ENCODE measurements around the gene FYCO1. TPM values are rescaled to one million over a fixed set of nuclear protein-coding genes. Genes with fewer than 3 reads are reported as not detected.

FYCO1 gene
- total RNA-seq, 2 donors from 2014 or later: 17.6 to 25.1 TPM

DNA sequence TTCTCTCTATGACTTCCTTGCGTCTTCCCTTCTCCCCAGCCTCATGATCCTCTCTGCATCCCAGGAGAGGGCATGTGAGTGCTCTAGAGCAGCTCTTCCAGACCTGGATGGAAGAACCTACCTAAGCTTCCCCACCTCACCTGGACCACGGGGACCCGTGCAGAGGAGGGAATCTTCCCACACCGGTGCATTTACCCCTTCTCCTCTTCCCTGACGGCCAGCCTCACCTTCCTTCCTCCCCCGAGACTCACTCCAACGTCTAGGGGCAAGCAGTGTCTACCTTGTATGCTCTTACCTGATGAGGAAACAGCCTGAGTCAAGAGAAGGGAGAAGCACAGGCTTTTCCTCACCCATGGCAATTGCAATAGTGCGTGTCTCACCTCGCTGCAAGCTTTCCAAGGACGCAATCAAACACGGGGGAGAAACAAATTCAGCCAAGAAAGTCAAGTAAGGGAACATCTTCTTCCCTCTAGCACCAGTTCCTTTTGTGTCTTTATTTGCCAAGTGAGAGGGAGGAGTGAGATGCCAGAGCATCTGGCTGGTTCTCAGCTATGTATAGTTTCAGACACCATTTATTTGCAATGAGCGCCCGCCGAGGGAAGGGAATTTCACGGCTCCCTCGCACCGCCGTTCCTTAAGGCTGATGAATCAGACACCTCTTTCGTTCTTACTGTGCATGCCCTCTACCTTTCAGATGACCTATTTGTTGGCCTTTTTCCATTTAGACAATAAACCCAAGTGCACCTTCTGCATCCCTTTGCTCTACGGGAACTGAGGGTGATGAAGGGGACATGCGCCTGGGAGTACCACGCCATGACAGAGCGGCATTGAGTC lies 111.0 kb downstream of the FYCO1 start:
- no peaks in the 10 kb centered on the region for H3K36me3 Mint-ChIP-seq (ENCODE audit: insufficient read depth in 2 of 2)
- peak; percentile 28 to 43 for DNase-seq
- peaks cover 49% of the 10 kb centered on the region for H3K4me1 Mint-ChIP-seq (ENCODE audit: low read depth)
- H3K27me3 Mint-ChIP-seq (ENCODE audit: low read depth): peaks cover 63% of the 10 kb centered on the region
- peak; percentile 31 to 47 for ATAC-seq (replicated peaks in 1 of 2)
- no peaks in the 10 kb centered on the region for H3K9me3 Mint-ChIP-seq
- peak overlapping the region in 1 of 2 donors; percentile 21 for H3K4me3 Mint-ChIP-seq
- no peak overlapping the region for H3K27ac Mint-ChIP-seq

DNA sequence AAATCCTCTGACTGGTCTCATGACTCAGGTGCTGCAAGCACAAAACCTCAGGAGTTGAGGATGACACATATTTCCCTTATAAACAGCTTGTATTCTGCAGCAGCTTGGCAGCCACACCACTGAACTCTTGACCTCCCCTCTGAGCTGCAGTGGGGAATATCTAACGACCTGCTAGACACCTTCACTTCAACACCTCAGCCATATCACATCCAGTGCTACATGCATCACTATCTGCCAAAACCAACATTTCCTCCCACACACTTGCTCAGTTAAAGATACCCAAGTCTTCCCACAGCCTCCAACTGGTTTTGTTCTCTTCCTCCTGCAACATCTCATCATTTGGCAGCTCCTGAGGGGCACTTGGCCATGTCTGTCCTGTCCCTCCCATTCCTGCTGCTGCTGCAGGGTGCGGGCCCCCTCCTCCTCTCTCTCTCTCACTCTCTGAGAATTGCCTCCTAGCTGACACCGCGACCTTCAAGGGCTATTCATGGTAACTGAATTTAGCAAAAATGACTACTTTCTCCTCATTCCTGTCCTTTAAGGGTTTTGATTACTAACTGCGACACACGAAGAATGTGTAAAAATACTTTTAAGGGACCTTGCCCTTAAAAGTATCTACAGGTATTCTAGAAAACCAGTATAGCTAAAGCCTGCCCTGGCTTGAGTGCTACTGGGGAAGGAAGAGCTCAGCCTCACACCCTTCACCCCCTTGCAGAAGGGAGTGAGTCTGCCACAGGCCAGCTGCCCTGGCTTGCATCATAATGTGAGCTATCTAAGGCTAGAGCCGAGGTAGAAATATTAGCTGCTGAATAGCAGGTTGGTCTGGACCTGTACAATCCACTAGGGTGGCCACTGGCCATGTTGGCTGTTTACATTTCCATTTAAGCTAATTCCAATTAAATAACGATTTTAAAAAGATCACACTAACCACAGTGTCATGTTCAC lies 114.3 kb downstream of the FYCO1 start:
- no peaks in the 10 kb centered on the region for H3K36me3 Mint-ChIP-seq (ENCODE audit: insufficient read depth in 2 of 2)
- ATAC-seq (replicated peaks in 1 of 2) (peak; percentile 85 to 94), DNase-seq (peak; percentile 32 to 44)
- no peak overlapping the region for H3K27ac Mint-ChIP-seq
- H3K4me1 Mint-ChIP-seq (ENCODE audit: low read depth): peaks cover 27% of the 10 kb centered on the region
- H3K27me3 Mint-ChIP-seq (ENCODE audit: low read depth): peaks cover 67% of the 10 kb centered on the region
- peak overlapping the region in 1 of 2 donors; percentile 17 for H3K4me3 Mint-ChIP-seq
- no peaks in the 10 kb centered on the region for H3K9me3 Mint-ChIP-seq

DNA sequence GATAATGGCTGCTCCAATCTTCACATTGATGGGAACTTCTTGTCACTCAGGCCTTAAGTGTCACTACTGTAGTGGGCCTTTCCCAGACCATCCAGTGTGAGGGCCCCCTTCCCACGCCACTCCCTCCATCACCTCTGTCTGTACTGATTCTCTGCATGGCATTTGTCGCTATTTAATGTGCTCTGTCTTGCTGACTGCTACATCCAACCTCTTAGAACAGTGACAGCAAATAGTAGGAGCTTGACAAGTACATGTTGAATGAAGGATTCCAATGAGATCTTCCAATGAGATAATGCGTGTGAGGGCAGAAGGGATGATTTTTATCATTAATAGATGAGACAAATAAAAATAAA lies 114.9 kb downstream of the FYCO1 start:
- DNase-seq: no peak
- H3K9me3 Mint-ChIP-seq: no peaks in the 10 kb centered on the region
- peak; percentile 8 to 18 for ATAC-seq (replicated peaks in 1 of 2)
- H3K4me1 Mint-ChIP-seq (ENCODE audit: low read depth): peaks cover 23% of the 10 kb centered on the region
- H3K27me3 Mint-ChIP-seq (ENCODE audit: low read depth): peaks cover 67% of the 10 kb centered on the region
- no peak overlapping the region for H3K4me3 Mint-ChIP-seq
- H3K36me3 Mint-ChIP-seq (ENCODE audit: insufficient read depth in 2 of 2): no peaks in the 10 kb centered on the region
- H3K27ac Mint-ChIP-seq: no peak overlapping the region

DNA sequence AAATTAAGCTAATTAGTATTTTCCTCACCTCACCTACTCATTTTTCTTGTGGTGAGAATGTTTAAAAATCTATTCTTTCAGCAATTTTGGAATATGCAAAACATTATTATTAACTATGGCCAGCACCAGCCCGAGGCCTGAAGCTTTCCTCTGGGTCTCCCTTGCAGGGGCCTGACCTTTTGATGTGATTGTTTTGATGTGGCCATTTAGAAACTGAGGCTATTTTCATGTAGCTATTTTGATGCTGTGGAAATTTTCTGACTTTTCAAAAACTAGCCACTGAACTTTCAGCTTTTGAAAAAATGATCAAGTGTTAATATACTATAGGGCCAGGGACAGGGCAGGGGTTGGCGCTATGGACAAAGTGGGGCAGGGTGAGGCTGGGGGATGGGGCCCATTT lies 117.5 kb downstream of the FYCO1 start:
- Mint-ChIP-seq H3K4me1 (ENCODE audit: low read depth) (peaks cover 13% of the 10 kb centered on the region), H3K27me3 (ENCODE audit: low read depth) (peaks cover 71% of the 10 kb centered on the region), H3K36me3 (ENCODE audit: insufficient read depth in 2 of 2) (peaks cover 6% of the 10 kb centered on the region in 2 donors), H3K27ac (no peak overlapping the region), H3K9me3 (peaks cover 4 to 5% of the 10 kb centered on the region in 2 donors), H3K4me3 (no peak overlapping the region)
- ATAC-seq (replicated peaks in 1 of 2): no peak
- DNase-seq: no peak

DNA sequence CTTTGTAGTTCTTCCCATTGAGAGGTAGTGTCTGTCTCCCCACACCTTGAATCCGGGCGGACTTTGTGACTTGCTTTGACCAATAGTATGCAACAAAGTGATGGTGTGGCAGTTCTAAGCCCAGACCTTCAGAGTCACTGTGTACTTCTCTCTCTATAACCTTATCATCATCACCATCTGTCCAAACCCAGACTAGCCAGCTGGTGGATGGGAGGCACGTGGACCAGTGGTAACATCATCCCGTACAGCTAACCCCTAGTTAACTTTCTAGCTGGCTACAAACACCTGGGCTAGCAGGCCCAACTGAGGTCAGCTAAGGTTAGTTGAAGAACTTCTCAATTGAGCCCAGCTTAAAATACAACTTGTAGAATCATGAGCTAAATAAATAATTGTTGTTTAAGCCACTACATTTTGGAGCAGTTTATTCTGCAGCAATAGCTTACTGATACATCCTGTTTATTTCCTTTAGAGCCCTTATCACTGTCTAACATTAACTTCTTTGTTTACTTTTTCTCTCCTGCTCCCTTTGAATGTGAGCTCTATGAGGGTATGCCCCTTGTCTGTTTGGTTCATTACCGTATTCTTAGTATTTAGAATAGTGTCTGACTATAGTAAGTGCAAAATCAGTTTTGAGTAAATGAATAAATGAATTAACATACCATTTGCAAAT lies 120.8 kb downstream of the FYCO1 start:
- no peak for ATAC-seq (replicated peaks in 1 of 2)
- Mint-ChIP-seq H3K27me3 (ENCODE audit: low read depth) (peaks cover 79% of the 10 kb centered on the region), H3K27ac (no peak overlapping the region), H3K9me3 (peaks cover 4 to 5% of the 10 kb centered on the region in 2 donors), H3K4me1 (ENCODE audit: low read depth) (peaks cover 17% of the 10 kb centered on the region), H3K36me3 (ENCODE audit: insufficient read depth in 2 of 2) (peaks cover 6% of the 10 kb centered on the region in 2 donors), H3K4me3 (no peak overlapping the region)
- DNase-seq: no peak

DNA sequence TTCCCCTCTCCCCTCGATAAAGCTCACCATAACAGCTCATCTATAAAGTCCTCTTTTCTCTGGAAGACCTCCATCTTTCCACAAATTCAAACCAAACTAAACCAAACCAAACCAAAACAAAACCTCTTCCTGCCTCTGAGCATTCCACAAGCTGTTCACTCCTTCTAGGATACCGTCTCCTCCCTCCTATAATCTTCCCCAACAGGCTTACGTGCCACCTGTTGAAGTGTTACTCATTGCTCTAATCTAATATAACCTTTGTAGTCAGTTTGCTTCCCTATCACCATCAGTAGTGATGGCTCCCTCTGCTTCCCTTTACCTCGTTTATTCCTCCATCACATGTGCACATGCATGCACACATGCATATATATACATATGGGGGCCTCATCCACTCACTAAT lies 122.0 kb downstream of the FYCO1 start:
- peaks cover 4 to 5% of the 10 kb centered on the region in 2 donors for H3K9me3 Mint-ChIP-seq
- peaks cover 82% of the 10 kb centered on the region for H3K27me3 Mint-ChIP-seq (ENCODE audit: low read depth)
- peaks cover 6% of the 10 kb centered on the region in 2 donors for H3K36me3 Mint-ChIP-seq (ENCODE audit: insufficient read depth in 2 of 2)
- no peak overlapping the region for H3K27ac Mint-ChIP-seq
- no peak for DNase-seq
- ATAC-seq (replicated peaks in 1 of 2): no peak
- H3K4me3 Mint-ChIP-seq: no peak overlapping the region
- H3K4me1 Mint-ChIP-seq (ENCODE audit: low read depth): peaks cover 27% of the 10 kb centered on the region

DNA sequence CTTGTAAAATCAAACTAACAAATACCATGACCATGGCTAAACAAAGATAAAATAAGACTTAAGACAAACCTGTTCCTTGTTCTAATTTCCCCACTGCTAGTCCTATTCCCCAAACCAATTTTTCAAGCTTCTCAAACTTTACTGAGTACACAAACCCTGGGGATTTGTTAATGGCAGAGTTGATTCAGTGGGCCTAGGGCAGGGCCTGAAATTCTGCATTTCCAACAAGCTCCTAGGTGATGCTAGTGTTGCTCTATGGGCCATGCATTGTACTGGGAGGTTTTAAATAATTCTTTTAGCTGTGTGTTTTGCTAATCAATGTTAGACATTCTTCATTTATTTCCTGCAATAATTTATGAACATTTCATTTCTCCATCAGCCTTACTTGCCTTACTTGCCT lies 122.6 kb downstream of the FYCO1 start:
- Mint-ChIP-seq H3K4me1 (ENCODE audit: low read depth) (peaks cover 32% of the 10 kb centered on the region), H3K36me3 (ENCODE audit: insufficient read depth in 2 of 2) (peaks cover 6% of the 10 kb centered on the region in 2 donors), H3K4me3 (no peak overlapping the region), H3K9me3 (peaks cover 4 to 5% of the 10 kb centered on the region in 2 donors), H3K27me3 (ENCODE audit: low read depth) (peaks cover 82% of the 10 kb centered on the region), H3K27ac (no peak overlapping the region)
- no peak for ATAC-seq (replicated peaks in 1 of 2)
- no peak for DNase-seq

DNA sequence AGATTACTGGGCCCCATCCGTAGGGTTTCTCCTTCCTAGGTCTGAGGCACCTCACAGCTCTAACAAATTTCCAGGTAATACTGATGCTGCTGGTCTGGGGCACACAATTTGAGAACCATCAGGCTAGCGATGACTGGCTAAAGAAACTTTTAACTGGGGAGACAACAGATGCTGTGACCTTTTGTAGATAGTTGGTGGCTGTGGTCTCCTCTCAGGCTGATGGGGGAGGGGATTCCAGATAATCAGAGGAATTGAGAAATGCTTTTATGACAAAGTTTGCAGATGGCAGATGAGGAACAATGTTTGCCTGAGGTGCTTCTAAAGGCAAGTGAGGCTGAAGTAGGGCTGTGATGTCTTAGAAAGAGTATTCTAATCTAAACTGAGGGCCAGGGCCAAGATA lies 123.1 kb downstream of the FYCO1 start:
- Mint-ChIP-seq H3K27me3 (ENCODE audit: low read depth) (peaks cover 84% of the 10 kb centered on the region), H3K27ac (no peak overlapping the region), H3K9me3 (peaks cover 4 to 5% of the 10 kb centered on the region in 2 donors), H3K36me3 (ENCODE audit: insufficient read depth in 2 of 2) (peaks cover 6% of the 10 kb centered on the region in 2 donors), H3K4me1 (ENCODE audit: low read depth) (peaks cover 32% of the 10 kb centered on the region), H3K4me3 (no peak overlapping the region)
- no peak for ATAC-seq (replicated peaks in 1 of 2)
- DNase-seq: no peak

DNA sequence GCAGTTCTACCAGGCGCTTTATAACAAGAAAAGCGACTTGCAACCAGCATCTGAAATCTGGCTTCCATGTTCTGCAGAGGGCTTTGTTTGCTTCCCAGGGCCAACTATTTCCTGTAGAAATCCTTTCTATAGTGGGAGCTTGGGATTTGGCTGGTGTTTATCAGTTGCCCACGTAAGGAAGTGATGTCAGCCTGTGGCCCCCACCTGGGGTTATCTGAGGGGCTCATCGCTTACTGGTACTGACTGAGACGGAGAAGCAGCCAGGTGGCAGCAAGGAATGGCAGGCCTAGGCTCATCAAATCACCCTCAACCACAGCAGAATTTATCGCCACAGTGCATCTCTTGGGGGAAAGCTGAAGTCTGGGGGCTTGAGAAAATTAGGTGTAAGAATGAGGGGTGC lies 123.8 kb downstream of the FYCO1 start:
- no peak for ATAC-seq (replicated peaks in 1 of 2)
- Mint-ChIP-seq H3K27ac (no peak overlapping the region), H3K27me3 (ENCODE audit: low read depth) (peaks cover 90% of the 10 kb centered on the region), H3K4me3 (no peak overlapping the region), H3K4me1 (ENCODE audit: low read depth) (peaks cover 32% of the 10 kb centered on the region), H3K9me3 (peaks cover 4 to 5% of the 10 kb centered on the region in 2 donors), H3K36me3 (ENCODE audit: insufficient read depth in 2 of 2) (peaks cover 6% of the 10 kb centered on the region in 2 donors)
- DNase-seq: no peak

DNA sequence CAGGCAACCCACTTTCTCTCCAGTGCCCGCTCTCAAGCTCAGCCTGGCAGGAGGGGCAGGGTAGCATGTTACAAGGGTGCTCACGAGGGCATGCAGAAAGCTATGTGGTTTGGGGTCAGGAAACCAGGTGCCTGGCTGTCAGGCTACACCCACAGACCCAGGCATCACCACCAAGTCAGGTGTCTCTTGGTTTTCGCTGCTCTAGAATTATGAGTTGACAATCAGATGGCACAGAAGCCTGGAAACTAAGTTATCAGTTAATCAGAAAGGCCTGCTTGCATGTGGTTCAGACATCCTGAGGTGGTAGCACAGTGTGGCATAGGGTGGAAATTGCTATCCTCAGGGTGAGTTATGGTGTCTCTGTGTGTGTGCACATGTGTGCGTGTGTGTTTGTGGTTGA lies 125.5 kb downstream of the FYCO1 start:
- ATAC-seq (replicated peaks in 1 of 2): peak; percentile 91 to 93
- no peak overlapping the region for H3K27ac Mint-ChIP-seq
- peaks cover 41% of the 10 kb centered on the region for H3K4me1 Mint-ChIP-seq (ENCODE audit: low read depth)

DNA sequence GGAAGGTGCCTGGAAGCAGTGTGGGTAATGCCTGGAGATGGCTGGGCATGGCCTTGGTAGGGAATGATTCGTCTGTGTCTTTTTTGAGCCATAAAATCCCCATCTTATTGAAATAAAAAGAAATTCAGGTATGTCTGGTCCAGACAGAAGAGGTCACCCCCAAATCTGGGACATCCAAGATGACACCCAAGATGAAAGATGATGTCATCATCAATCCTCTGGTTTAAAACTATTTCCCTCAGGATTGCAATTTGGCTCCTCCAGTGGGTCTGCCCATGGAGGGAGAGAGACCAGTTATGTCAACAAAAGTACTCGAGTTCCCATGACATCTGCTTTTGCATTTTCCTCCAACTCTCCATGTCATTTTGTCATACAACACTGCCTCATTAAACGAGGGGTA lies 126.0 kb downstream of the FYCO1 start:
- ATAC-seq (replicated peaks in 1 of 2): no peak
- H3K4me1 Mint-ChIP-seq (ENCODE audit: low read depth): peaks cover 46% of the 10 kb centered on the region
- DNase-seq: no peak
- H3K27me3 Mint-ChIP-seq (ENCODE audit: low read depth): peaks cover 90% of the 10 kb centered on the region
- H3K9me3 Mint-ChIP-seq: peaks cover 4 to 5% of the 10 kb centered on the region in 2 donors
- H3K27ac Mint-ChIP-seq: no peak overlapping the region
- H3K36me3 Mint-ChIP-seq (ENCODE audit: insufficient read depth in 2 of 2): peaks cover 6% of the 10 kb centered on the region in 2 donors
- peak overlapping the region in 1 of 2 donors; percentile 1 for H3K4me3 Mint-ChIP-seq

More for the DNA sequence above, 125.5 kb downstream of the FYCO1 start:
- peaks cover 6% of the 10 kb centered on the region in 2 donors for H3K36me3 Mint-ChIP-seq (ENCODE audit: insufficient read depth in 2 of 2)
- H3K27me3 Mint-ChIP-seq (ENCODE audit: low read depth): peaks cover 90% of the 10 kb centered on the region
- DNase-seq: peak; percentile 59 to 75
- peaks cover 4 to 5% of the 10 kb centered on the region in 2 donors for H3K9me3 Mint-ChIP-seq
- H3K4me3 Mint-ChIP-seq: peak overlapping the region in 1 of 2 donors; percentile 1

DNA sequence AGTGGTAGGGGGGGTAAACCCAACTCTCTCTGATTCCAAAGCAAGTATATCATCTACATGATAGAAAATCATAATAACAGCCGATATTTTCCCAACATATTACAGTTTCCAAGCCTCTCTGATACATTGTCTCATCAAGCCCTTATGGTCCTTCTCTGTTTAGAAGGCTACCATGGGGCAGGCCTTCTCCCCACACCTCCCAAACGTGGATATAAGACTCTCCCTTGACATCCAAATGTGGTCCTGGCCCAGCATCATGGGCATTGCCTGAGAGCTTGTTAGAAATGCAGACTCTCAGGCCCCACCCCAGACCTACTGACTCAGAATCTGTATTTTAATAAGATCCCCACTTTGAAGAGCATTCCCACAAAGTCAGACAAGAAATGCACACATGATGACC lies 127.0 kb downstream of the FYCO1 start:
- Mint-ChIP-seq H3K9me3 (peaks cover 3 to 4% of the 10 kb centered on the region in 2 donors), H3K4me3 (no peak overlapping the region), H3K4me1 (ENCODE audit: low read depth) (peaks cover 50% of the 10 kb centered on the region), H3K27ac (no peak overlapping the region), H3K27me3 (ENCODE audit: low read depth) (peaks cover 86% of the 10 kb centered on the region), H3K36me3 (ENCODE audit: insufficient read depth in 2 of 2) (peaks cover 3 to 5% of the 10 kb centered on the region in 2 donors)
- ATAC-seq (replicated peaks in 1 of 2) (no peak), DNase-seq (no peak)
